ENCODE measurements around the gene ITPR2.

DNA sequence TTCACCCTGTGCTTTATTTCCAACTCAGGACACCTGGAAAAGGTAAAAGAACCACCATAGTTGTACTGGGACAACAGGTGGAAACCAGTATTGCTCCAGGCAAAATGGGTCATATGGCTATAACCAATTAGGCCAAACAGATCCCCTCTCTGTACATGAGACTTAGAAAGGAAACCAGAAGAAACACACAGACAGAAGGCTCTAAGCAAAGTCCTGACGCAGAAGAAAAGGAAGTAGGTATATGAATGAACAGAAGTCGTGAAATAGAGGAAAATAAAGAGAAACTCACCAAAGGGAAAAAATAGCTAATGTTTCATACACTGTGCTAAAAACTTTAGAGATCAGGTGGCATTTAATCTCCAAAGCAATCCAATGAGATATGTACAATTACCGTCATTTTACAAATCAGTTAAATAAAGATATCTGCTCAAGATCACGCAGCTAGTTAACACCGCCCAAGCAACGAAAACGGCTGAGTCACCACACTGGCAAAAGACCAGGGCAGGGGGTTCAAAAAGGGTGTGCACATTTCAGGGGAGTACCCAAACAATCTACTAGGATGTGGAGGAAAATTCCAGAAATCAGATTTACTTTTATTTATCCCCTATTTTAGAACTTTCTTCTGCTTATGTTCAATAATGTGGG is 82.3 kb downstream of the ITPR2 start:
- TF ChIP-seq TAF1 (IDR thresholded peaks at IDR 0.05; ENCODE audit: borderline replicate concordance, low read depth, low read length) (no peak), POLR2A (IDR thresholded peaks at IDR 0.05; ENCODE audit: low read depth, low read length) (no peak), POLR2AphosphoS5 (IDR thresholded peaks at IDR 0.05; ENCODE audit: low read depth, low read length) (no peak)

All from GM12892 (cell line).